ENCODE data around the gene CCDC57. TPM values are rescaled to one million over a fixed set of nuclear protein-coding genes. Genes with fewer than 3 reads are reported as not detected.

CCDC57 gene
- total RNA-seq, 1 donor: 21.0 TPM

DNA sequence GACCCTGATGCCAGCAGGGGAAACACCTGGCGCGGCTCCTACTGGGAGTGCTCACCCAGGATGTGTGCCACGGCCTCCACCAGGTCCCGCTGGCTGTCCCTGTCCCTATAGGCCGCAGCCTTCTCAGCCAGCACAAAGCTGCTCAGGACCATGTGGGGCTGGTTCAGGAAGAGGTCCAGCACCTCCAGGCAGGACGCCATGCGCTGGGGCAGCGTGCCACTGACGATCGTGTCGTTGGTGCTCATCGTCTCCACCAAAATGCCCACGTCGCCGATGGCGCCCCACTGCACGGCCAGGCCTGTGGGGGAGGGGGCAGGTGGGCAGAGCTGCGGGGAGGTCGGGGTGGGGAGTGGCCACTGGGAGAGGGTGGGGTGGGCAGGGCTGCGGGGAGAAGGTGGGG lies 131.1 kb downstream of the CCDC57 start:
- H3K27ac ChIP-seq (ENCODE audit: low read depth, low read length): no peak overlapping the region
- no peak for DNase-seq (ENCODE audit: insufficient read length, low spot score, missing footprints)
- H4K20me1 ChIP-seq (ENCODE audit: insufficient read depth, low read length): no peaks in the 10 kb centered on the region
- H3K4me1 ChIP-seq (ENCODE audit: insufficient read depth, low read length): no peaks in the 10 kb centered on the region
- H3K79me2 ChIP-seq (ENCODE audit: insufficient read depth, low read length): no peaks in the 10 kb centered on the region
- no peaks in the 10 kb centered on the region for H3K9me3 ChIP-seq (ENCODE audit: low read depth, low read length)
- H2AFZ ChIP-seq (ENCODE audit: low read length): no peak overlapping the region
- TF ChIP-seq, protein P1, sequence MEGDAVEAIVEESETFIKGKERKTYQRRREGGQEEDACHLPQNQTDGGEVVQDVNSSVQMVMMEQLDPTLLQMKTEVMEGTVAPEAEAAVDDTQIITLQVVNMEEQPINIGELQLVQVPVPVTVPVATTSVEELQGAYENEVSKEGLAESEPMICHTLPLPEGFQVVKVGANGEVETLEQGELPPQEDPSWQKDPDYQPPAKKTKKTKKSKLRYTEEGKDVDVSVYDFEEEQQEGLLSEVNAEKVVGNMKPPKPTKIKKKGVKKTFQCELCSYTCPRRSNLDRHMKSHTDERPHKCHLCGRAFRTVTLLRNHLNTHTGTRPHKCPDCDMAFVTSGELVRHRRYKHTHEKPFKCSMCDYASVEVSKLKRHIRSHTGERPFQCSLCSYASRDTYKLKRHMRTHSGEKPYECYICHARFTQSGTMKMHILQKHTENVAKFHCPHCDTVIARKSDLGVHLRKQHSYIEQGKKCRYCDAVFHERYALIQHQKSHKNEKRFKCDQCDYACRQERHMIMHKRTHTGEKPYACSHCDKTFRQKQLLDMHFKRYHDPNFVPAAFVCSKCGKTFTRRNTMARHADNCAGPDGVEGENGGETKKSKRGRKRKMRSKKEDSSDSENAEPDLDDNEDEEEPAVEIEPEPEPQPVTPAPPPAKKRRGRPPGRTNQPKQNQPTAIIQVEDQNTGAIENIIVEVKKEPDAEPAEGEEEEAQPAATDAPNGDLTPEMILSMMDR (IDR thresholded peaks at IDR 0.05; ENCODE audit: extremely low read depth, low read depth, low read length): no peak
- no peaks in the 10 kb centered on the region for H3K27me3 ChIP-seq (ENCODE audit: insufficient read depth, low read length)
- H3K36me3 ChIP-seq (ENCODE audit: insufficient read depth, low read length): peaks cover 42% of the 10 kb centered on the region
- H3K4me3 ChIP-seq (ENCODE audit: insufficient read depth, low read length): no peak overlapping the region
- H3K4me2 ChIP-seq (ENCODE audit: insufficient read depth, low read length): no peak overlapping the region

DNA sequence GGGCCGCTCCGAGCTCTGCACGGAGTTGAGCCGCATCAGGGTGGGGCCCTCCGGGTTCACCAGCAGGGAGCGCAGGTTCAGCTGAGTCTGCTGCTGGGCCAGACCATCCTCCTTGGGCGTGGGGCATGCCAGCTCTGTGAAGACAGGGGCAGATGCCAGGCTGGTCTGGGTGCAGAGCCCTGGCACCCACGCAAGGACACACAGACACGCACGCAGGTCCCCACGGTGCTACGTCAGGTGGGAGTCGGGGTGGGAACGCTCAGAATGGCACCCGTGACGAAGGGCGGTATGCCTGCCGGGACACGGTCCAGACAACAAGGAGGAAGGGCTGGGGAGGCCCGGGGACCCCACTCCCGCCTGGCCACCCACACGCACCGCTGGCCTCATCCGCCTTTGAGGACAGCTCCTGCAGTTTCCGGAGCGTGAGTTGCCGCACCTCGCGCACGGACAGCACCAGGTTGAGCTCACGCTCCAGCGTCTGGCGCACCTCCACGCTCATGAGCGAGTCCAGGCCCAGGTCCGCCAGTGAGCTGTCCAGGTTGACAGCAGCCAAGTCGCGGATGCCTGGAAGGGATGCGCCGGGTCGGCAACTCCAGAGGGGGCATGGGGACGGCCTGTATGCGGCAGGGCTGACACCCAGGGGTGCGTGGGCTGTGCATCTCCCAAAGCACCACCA lies 131.7 kb downstream of the CCDC57 start:
- H3K79me2 ChIP-seq (ENCODE audit: insufficient read depth, low read length): no peaks in the 10 kb centered on the region
- no peak overlapping the region for H3K4me2 ChIP-seq (ENCODE audit: insufficient read depth, low read length)
- H4K20me1 ChIP-seq (ENCODE audit: insufficient read depth, low read length): no peaks in the 10 kb centered on the region
- DNase-seq (ENCODE audit: insufficient read length, low spot score, missing footprints): no peak
- H3K9me3 ChIP-seq (ENCODE audit: low read depth, low read length): no peaks in the 10 kb centered on the region
- TF ChIP-seq, protein P1 (IDR thresholded peaks at IDR 0.05; ENCODE audit: extremely low read depth, low read depth, low read length): no peak
- H2AFZ ChIP-seq (ENCODE audit: low read length): no peak overlapping the region
- no peak overlapping the region for H3K4me3 ChIP-seq (ENCODE audit: insufficient read depth, low read length)
- no peak overlapping the region for H3K27ac ChIP-seq (ENCODE audit: low read depth, low read length)
- peaks cover 41% of the 10 kb centered on the region for H3K36me3 ChIP-seq (ENCODE audit: insufficient read depth, low read length)
- no peaks in the 10 kb centered on the region for H3K27me3 ChIP-seq (ENCODE audit: insufficient read depth, low read length)
- no peaks in the 10 kb centered on the region for H3K4me1 ChIP-seq (ENCODE audit: insufficient read depth, low read length)

DNA sequence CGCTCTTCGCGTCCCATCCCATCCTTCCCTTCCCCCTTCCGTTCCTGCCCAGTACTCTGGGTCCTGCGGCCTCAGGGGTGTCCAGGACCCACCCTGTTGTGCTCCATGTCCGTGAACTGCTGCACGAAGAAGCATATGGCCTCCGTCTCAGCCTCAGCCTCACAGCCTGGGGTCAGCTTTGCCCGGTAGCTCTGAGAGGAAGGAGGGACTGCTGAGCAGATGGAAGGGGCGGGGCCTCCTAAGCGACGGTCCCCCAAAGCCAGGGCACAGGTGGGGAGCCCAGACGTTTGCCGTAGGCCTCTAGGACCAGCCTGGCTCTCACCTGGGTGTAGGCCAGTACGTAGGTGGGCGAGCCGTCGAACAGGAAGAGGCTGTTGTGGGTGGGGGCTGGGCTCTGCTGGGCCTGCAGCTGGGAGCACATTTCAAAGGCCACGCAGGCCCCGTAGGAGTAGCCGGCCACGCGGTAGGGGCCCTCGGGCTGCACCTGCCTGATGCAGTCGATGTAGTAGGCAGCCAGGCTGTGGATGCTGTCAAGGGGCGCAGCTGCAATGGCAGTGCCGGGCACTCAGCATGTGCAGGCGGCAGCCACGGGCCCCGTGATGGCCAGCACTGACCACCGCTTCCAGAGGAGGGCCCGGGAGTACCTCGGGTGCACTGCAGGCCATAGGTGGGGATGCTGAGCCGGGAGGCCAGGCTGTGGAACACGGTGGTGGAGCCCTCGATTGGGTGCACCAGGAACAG lies 132.4 kb downstream of the CCDC57 start:
- Histone ChIP-seq H3K4me2 (ENCODE audit: insufficient read depth, low read length) (no peak overlapping the region), H3K27me3 (ENCODE audit: insufficient read depth, low read length) (no peaks in the 10 kb centered on the region), H4K20me1 (ENCODE audit: insufficient read depth, low read length) (no peaks in the 10 kb centered on the region), H3K9me3 (ENCODE audit: low read depth, low read length) (no peaks in the 10 kb centered on the region), H3K36me3 (ENCODE audit: insufficient read depth, low read length) (peaks cover 36% of the 10 kb centered on the region), H3K4me3 (ENCODE audit: insufficient read depth, low read length) (no peak overlapping the region), H3K4me1 (ENCODE audit: insufficient read depth, low read length) (no peaks in the 10 kb centered on the region), H3K79me2 (ENCODE audit: insufficient read depth, low read length) (no peaks in the 10 kb centered on the region), H3K27ac (ENCODE audit: low read depth, low read length) (no peak overlapping the region), H2AFZ (ENCODE audit: low read length) (no peak overlapping the region)
- DNase-seq (ENCODE audit: insufficient read length, low spot score, missing footprints): no peak
- TF ChIP-seq, protein P1 (IDR thresholded peaks at IDR 0.05; ENCODE audit: extremely low read depth, low read depth, low read length): no peak

DNA sequence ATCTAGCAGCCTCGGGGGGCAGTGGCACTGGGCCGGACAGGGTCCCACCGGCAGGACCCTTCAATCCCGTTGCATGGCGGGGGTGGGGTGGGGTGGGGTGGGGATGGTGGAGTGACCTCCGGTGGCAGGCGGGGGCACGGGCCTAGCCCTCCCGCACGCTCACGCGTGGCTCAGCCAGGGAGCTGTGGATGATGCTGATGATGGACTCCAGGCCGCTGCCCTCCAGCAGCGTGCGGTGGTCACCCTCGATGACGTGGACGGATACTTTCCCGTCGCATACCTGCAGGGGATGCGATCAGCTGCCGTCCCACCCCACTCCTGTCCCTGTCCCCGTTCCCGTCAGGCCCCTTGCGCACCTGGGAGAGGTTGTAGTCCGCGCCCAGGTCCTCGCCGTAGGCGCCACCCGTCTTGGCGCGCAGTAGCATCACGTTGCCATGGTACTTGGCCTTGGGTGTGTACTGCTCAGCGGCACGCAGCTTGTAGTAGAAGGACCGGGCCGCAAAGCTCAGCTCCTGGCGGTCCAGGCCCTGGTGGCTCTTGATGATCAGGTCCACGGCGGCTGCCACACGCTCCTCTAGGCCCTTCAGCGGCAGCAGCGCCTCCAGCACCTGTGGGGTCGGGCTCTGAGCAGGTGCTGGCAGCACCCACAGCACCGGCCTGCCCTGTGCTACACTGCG lies 133.5 kb downstream of the CCDC57 start:
- TF ChIP-seq, protein P1 (IDR thresholded peaks at IDR 0.05; ENCODE audit: extremely low read depth, low read depth, low read length): no peak
- Histone ChIP-seq H3K27ac (ENCODE audit: low read depth, low read length) (no peak overlapping the region), H3K4me2 (ENCODE audit: insufficient read depth, low read length) (no peak overlapping the region), H3K27me3 (ENCODE audit: insufficient read depth, low read length) (no peaks in the 10 kb centered on the region), H3K9me3 (ENCODE audit: low read depth, low read length) (no peaks in the 10 kb centered on the region), H3K4me1 (ENCODE audit: insufficient read depth, low read length) (no peaks in the 10 kb centered on the region), H3K4me3 (ENCODE audit: insufficient read depth, low read length) (no peak overlapping the region), H4K20me1 (ENCODE audit: insufficient read depth, low read length) (no peaks in the 10 kb centered on the region), H3K79me2 (ENCODE audit: insufficient read depth, low read length) (no peaks in the 10 kb centered on the region), H3K36me3 (ENCODE audit: insufficient read depth, low read length) (peaks cover 34% of the 10 kb centered on the region), H2AFZ (ENCODE audit: low read length) (no peak overlapping the region)
- DNase-seq (ENCODE audit: insufficient read length, low spot score, missing footprints): no peak

Measured in osteoblast (primary cell).